ENCODE data around the gene JAML. TPM values are rescaled to one million over a fixed set of nuclear protein-coding genes. Genes with fewer than 3 reads are reported as not detected.
A peak's percentile ranks its signal among the peaks of the same experiment; 100 is the strongest.

The JAML gene
- total and polyA plus RNA-seq, 9 of the 15 experiments (the other 6 are each of a cell fraction or from before 2014, with no cell fraction given) = 0.05 to 0.32 (median 0.22) TPM; not detected in 4

DNA sequence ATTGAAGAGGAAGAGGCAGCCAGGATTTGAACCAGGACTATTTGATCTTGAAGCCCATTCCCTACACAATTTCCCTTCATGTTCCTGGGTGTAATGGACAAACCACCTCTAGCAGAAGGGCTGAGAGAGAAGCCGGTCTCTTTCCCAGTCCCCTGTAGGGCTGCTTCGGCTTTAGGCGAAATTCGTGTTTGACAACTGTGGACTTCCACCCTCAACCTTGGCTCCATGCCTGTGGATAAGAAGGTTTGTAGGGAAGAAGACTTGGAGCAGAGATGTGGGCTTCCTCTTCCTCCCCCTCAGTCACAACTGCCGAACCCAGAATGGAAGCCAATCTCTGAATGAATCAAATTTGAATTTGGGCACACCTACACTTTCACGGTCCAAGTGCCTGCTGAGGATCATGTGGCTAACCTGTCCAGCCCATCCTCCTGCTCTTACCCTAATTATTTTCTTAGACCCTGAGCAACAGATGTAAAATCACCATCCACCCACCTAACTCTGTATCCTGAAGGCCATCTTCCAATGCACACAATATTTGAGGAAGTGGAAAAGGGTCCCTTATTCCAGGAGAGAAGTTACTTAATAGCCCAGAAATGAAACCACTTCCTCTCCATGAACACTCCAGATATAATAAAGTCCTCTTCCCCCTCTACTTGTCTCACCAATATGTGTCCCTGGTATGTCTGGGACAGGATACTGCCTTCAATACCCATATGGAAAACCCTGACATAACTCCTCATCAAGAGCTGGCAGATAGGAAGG is 38.3 kb downstream of the JAML start:
- ATAC-seq (no peak), DNase-seq (ENCODE audit: extremely low read depth in 1 of 4, low spot score in 3 of 4) (no peak), FAIRE-seq (no peak)
- WGBS (ENCODE audit: insufficient coverage, low coverage, missing lambda C conversion rate) = 7% methylated on average over 6 of the region's 6 CpGs
- no peaks in the 10 kb centered on the region for H3K4me1 ChIP-seq (replicated peaks in 1 of 2; ENCODE audit: control insufficient read depth in 2 of 2, insufficient read depth in 2 of 2, low read length in 2 of 2)
- no peak overlapping the region for H3K27ac ChIP-seq (ENCODE audit: extremely low read depth, low read depth, low read length)
- no peak overlapping the region for H2AFZ ChIP-seq (ENCODE audit: low read depth, low read length)
- H3K9me1 ChIP-seq (ENCODE audit: control insufficient read depth, insufficient read depth, low read length) = no peaks in the 10 kb centered on the region
- TF ChIP-seq SPI1 (IDR thresholded peaks at IDR 0.05; ENCODE audit: borderline replicate concordance, low read depth, low read length) (peak; percentile 67; the same call in 1 of the 2 replicates), POLR2AphosphoS5 (IDR thresholded peaks at IDR 0.05; ENCODE audit: control insufficient read depth, insufficient read depth, low read depth, low read length) (no peak)
- no peak overlapping the region for H3K9ac ChIP-seq (ENCODE audit: insufficient read depth in 1 of 2, low read depth in 2 of 2, low read length in 2 of 2)
- intact Hi-C loops (cut with micrococcal nuclease) = no loop called here
- H3K4me3 ChIP-seq = no peak overlapping the region
- no peaks in the 10 kb centered on the region for H3K9me3 ChIP-seq (replicated peaks; ENCODE audit: control insufficient read depth, insufficient read depth, low read depth, low read length)
- in situ Hi-C loops (cut with MboI) = no loop called here
- no peak overlapping the region for H3K4me2 ChIP-seq (ENCODE audit: insufficient read depth, low read length)
- H3K79me2 ChIP-seq (ENCODE audit: control insufficient read depth, insufficient read depth, low read length) = no peaks in the 10 kb centered on the region
- no TSS peak for BruUV-seq (replicated peaks)
- H3K27me3 ChIP-seq (ENCODE audit: control insufficient read depth in 2 of 2, insufficient read depth in 2 of 2, low read length in 2 of 2) = peaks cover 30 to 35% of the 10 kb centered on the region in 2 experiments
- CTCF ChIA-PET (ENCODE audit: low intra/inter-chr PET ratio) = no interaction called here
- POLR2A ChIA-PET = no interaction called here
- H4K20me1 ChIP-seq (replicated peaks; ENCODE audit: control insufficient read depth, insufficient read depth, low read length) = no peaks in the 10 kb centered on the region
- no peaks in the 10 kb centered on the region for H3K36me3 ChIP-seq (ENCODE audit: control insufficient read depth, insufficient read depth, low read length)

DNA sequence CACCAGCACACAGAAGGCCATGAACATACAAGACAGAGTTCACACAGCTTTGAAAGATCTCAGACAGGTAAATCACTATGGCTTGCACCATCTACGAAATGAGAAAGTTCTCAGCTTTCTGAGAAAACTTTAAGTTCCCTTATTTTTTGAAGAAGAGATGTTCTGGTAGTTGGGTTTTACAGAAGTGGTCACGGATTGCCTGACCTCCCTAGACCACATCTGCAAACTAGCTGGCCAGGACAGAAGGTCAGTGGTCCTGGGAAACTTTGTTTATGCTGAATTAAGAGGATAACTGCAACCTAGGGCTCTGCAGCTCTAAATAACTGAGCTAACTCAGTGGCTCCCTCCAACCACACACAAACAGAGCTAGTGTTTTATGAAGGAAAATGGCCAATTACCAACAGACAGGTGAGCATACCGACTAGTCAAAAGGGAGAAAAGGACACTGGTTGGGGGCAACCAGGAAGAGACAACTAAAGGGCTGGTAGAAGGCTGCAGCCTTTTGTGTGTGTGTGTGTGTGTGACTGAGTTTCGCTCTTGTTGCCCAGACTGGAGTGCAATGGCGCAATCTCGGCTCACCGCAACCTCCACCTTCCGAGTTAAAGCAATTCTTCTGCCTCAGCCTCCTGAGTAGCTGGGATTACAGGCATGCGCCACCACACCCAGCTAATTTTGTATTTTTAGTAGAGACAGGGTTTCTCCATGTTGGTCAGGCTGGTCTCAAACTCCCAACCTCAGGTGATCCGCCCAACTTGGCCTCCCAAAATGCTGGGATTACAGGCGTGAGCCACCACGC is 39.8 kb downstream of the JAML start:
- H3K9ac ChIP-seq (ENCODE audit: insufficient read depth in 1 of 2, low read depth in 2 of 2, low read length in 2 of 2) = no peak overlapping the region
- ChIA-PET POLR2A (interaction anchor here (0.6 to 0.9 kb wide), 3 partner anchors 9 to 443 kb away, joined by 3 to 4 read pairs (median 3); no protein-coding TSS in a partner anchor), CTCF (ENCODE audit: low intra/inter-chr PET ratio) (no interaction called here)
- no peak for FAIRE-seq
- no peak overlapping the region for H3K4me2 ChIP-seq (ENCODE audit: insufficient read depth, low read length)
- TF ChIP-seq SRF (CRISPR knock-in tag; IDR thresholded peaks at IDR 0.05) (no peak), ZNF197 (CRISPR knock-in tag; IDR thresholded peaks at IDR 0.05; ENCODE audit: low read depth) (no peak), ZFP30 (CRISPR knock-in tag; IDR thresholded peaks at IDR 0.05; ENCODE audit: borderline replicate concordance) (no peak), CEBPB (tag; IDR thresholded peaks at IDR 0.05) (0 out of 2 replicates have a peak, but pooled peaks have one; percentile 17), GATAD2B (IDR thresholded peaks at IDR 0.05; ENCODE audit: borderline replicate concordance) (no peak), KLF10 (CRISPR knock-in tag; IDR thresholded peaks at IDR 0.05) (no peak), ZNF589 (CRISPR knock-in tag; IDR thresholded peaks at IDR 0.05; ENCODE audit: low read depth) (no peak)
- TF ChIP-seq, protein P1, sequence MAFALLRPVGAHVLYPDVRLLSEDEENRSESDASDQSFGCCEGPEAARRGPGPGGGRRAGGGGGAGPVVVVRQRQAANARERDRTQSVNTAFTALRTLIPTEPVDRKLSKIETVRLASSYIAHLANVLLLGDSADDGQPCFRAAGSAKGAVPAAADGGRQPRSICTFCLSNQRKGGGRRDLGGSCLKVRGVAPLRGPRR (CRISPR knock-in tag; IDR thresholded peaks at IDR 0.05) = no peak
- H3K36me3 ChIP-seq (ENCODE audit: control insufficient read depth, insufficient read depth, low read length) = no peaks in the 10 kb centered on the region
- H3K9me3 ChIP-seq (replicated peaks; ENCODE audit: control insufficient read depth, insufficient read depth, low read depth, low read length) = no peaks in the 10 kb centered on the region
- H4K20me1 ChIP-seq (replicated peaks; ENCODE audit: control insufficient read depth, insufficient read depth, low read length) = no peaks in the 10 kb centered on the region
- H3K4me3 ChIP-seq = no peak overlapping the region
- no peaks in the 10 kb centered on the region for H3K9me1 ChIP-seq (ENCODE audit: control insufficient read depth, insufficient read depth, low read length)
- in situ Hi-C loops (cut with MboI) = no loop called here
- H3K27ac ChIP-seq (ENCODE audit: extremely low read depth, low read depth, low read length) = no peak overlapping the region
- H3K79me2 ChIP-seq (ENCODE audit: control insufficient read depth, insufficient read depth, low read length) = no peaks in the 10 kb centered on the region
- H3K27me3 ChIP-seq (ENCODE audit: control insufficient read depth in 2 of 2, insufficient read depth in 2 of 2, low read length in 2 of 2) = peaks cover 38 to 50% of the 10 kb centered on the region in 2 experiments
- no TSS peak for BruUV-seq (replicated peaks)
- whole genome bisulfite sequencing (ENCODE audit: insufficient coverage, low coverage, missing lambda C conversion rate) = 18% methylated on average over 12 of the region's 12 CpGs
- H3K4me1 ChIP-seq (replicated peaks in 1 of 2; ENCODE audit: control insufficient read depth in 2 of 2, insufficient read depth in 2 of 2, low read length in 2 of 2) = peaks cover 0 to 5% of the 10 kb centered on the region in 2 experiments; a peak in 1 of 5 replicates
- no peak overlapping the region for H2AFZ ChIP-seq (ENCODE audit: low read depth, low read length)
- no peak for ATAC-seq
- no peak for DNase-seq (ENCODE audit: extremely low read depth in 1 of 4, low spot score in 3 of 4)
- intact Hi-C loops (cut with micrococcal nuclease) = no loop called here
